ENCODE results near the gene TNFSF8. TPM values are rescaled to one million over a fixed set of nuclear protein-coding genes. Genes with fewer than 3 reads are reported as not detected.

TNFSF8 gene
- total RNA-seq, 4 donors from 2014 or later = 0.29 to 0.76 TPM; not detected in 2

DNA sequence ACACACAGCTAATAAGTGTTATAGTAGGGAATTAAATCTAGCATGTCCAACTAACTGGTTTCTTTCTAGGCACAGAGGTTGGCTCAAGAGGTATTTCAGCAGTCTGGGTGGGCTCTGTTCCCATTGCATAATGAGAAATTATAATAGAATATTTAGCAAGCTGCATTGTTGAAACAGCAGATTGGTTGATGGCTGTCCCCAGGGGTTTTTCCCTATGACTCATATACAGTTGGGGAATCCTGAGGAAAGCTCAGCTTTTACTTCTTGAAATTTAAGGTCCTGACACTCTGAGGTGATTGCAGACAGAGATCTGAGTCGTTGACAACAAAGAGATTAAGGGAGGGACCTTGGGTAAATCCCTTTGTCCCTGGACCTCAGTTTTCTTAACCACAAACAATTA lies 38.3 kb upstream of the TNFSF8 start:
- intact Hi-C loops (cut with DNase I; ENCODE audit: low total_unique reads) = no loop called here

DNA sequence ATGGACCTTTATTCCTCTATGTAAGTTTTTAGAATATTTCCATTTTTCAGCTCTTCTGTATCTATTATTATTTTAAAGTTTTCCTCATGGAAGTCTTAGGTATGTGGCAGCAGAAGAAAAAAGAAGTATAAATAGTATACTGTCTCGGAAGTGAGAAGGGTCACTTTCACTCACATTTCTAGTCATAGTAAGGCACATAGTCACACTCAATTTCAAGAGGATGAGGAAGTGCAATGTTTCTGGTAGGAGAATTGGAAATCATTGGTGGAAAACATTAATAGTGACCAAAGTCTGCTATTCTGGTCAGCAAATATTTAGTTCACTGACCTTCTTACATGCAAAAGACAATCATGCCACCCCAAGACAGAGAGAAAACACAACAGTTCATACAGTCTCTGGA lies 35.2 kb upstream of the TNFSF8 start:
- TF ChIP-seq, protein P1, sequence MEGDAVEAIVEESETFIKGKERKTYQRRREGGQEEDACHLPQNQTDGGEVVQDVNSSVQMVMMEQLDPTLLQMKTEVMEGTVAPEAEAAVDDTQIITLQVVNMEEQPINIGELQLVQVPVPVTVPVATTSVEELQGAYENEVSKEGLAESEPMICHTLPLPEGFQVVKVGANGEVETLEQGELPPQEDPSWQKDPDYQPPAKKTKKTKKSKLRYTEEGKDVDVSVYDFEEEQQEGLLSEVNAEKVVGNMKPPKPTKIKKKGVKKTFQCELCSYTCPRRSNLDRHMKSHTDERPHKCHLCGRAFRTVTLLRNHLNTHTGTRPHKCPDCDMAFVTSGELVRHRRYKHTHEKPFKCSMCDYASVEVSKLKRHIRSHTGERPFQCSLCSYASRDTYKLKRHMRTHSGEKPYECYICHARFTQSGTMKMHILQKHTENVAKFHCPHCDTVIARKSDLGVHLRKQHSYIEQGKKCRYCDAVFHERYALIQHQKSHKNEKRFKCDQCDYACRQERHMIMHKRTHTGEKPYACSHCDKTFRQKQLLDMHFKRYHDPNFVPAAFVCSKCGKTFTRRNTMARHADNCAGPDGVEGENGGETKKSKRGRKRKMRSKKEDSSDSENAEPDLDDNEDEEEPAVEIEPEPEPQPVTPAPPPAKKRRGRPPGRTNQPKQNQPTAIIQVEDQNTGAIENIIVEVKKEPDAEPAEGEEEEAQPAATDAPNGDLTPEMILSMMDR (IDR thresholded peaks at IDR 0.05 in 4 of 5, conservative IDR thresholded peaks at IDR 0.05 in 1 of 5) = no peak
- Histone ChIP-seq H3K9me3 (no peaks in the 10 kb centered on the region), H3K4me1 (no peaks in the 10 kb centered on the region), H3K27me3 (no peaks in the 10 kb centered on the region), H3K36me3 (no peaks in the 10 kb centered on the region), H3K4me3 (no peak overlapping the region), H3K27ac (no peak overlapping the region)
- in situ Hi-C loops (cut with MboI; ENCODE audit: low sequenced_read_pairs in 4 of 4) (no loop called here), intact Hi-C loops (cut with DNase I; ENCODE audit: low total_unique reads) (no loop called here)
- DNase-seq (no peak), ATAC-seq (no peak)

More for the DNA sequence above, 38.3 kb upstream of the TNFSF8 start:
- DNase-seq (no peak), ATAC-seq (no peak)
- in situ Hi-C loops (cut with MboI; ENCODE audit: low sequenced_read_pairs in 4 of 4) = no loop called here
- TF ChIP-seq, protein P1 (IDR thresholded peaks at IDR 0.05 in 4 of 5, conservative IDR thresholded peaks at IDR 0.05 in 1 of 5) = no peak
- no peak for TF ChIP-seq POLR2A (IDR thresholded peaks at IDR 0.05)
- H3K27ac ChIP-seq = no peak overlapping the region
- H3K4me3 ChIP-seq = no peak overlapping the region
- H3K36me3 ChIP-seq = no peaks in the 10 kb centered on the region
- H3K9me3 ChIP-seq = no peaks in the 10 kb centered on the region
- H3K27me3 ChIP-seq = no peaks in the 10 kb centered on the region
- H3K4me1 ChIP-seq = no peaks in the 10 kb centered on the region

DNA sequence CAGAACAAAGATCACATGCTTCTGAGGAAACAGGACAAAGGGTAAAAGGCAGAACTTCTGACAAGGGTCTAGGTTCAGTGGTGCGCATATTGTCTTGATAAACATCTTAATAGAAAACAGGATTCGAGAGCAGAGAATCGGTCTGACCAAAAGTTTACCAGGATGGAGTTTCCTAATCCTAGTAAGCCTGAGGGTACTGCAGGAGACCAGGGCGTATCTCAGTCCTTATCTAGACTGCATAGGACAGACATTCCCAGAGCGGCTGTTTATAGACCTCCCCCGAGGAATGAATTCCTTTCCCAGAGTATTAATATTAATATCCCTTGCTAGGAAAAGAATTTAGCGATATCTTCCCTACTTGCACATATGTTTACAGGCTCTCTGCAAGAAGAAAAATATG lies 32.4 kb upstream of the TNFSF8 start:
- no peak for DNase-seq
- no peaks in the 10 kb centered on the region for H3K27me3 ChIP-seq
- no peak overlapping the region for H3K27ac ChIP-seq
- H3K4me1 ChIP-seq = no peaks in the 10 kb centered on the region
- no peak overlapping the region for H3K4me3 ChIP-seq
- TF ChIP-seq, protein P1 (IDR thresholded peaks at IDR 0.05 in 4 of 5, conservative IDR thresholded peaks at IDR 0.05 in 1 of 5) = no peak
- TF ChIP-seq POLR2A (IDR thresholded peaks at IDR 0.05) = no peak
- H3K9me3 ChIP-seq = no peaks in the 10 kb centered on the region
- in situ Hi-C loops (cut with MboI; ENCODE audit: low sequenced_read_pairs in 4 of 4) = no loop called here
- intact Hi-C loops (cut with DNase I; ENCODE audit: low total_unique reads) = no loop called here
- H3K36me3 ChIP-seq = no peaks in the 10 kb centered on the region
- ATAC-seq = no peak

DNA sequence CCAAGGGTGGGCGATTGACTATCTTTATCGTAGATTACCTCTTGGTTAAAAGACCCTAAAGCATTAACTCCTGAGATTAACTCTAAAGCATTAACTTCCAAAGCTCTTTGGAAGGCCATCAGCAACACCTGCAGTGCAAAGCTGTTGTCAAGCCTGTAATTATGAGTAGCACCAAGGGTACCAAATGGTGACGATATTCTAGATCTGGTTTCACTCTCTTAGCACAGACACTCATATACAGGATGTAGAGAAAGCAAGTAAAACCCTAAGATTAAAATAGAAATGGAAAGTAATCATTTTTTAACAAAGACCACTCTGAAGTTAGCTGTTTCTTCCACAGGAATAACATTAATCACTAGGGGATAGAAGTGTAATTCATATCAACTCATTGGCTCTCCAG lies 29.9 kb upstream of the TNFSF8 start:
- ATAC-seq (no peak), DNase-seq (no peak)
- no peaks in the 10 kb centered on the region for H3K9me3 ChIP-seq
- no peaks in the 10 kb centered on the region for H3K4me1 ChIP-seq
- H3K36me3 ChIP-seq = no peaks in the 10 kb centered on the region
- no peak overlapping the region for H3K27ac ChIP-seq
- no peaks in the 10 kb centered on the region for H3K27me3 ChIP-seq
- in situ Hi-C loops (cut with MboI; ENCODE audit: low sequenced_read_pairs in 4 of 4) (no loop called here), intact Hi-C loops (cut with DNase I; ENCODE audit: low total_unique reads) (no loop called here)
- TF ChIP-seq, protein P1 (IDR thresholded peaks at IDR 0.05 in 4 of 5, conservative IDR thresholded peaks at IDR 0.05 in 1 of 5) = no peak
- TF ChIP-seq POLR2A (IDR thresholded peaks at IDR 0.05) = no peak
- H3K4me3 ChIP-seq = no peak overlapping the region

DNA sequence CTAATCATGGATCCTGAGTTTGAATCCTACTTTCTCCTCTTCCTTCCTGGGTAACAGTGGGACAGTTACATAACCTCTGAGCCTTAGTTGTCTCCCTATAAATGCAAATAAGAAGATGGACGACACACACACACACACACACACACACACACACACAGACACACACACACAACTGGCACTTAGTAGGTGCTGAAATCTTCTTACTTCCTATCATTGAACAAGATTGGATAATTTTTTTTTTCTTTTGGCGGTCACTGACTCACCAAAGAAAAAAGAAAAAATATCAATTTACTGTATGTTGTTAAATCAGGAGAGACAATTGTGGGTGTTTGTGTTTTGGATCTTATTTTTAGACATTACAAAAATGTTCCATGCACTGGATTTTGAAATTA lies 28.4 kb upstream of the TNFSF8 start:
- no peak for TF ChIP-seq POLR2A (IDR thresholded peaks at IDR 0.05)
- TF ChIP-seq, protein P1 (IDR thresholded peaks at IDR 0.05 in 4 of 5, conservative IDR thresholded peaks at IDR 0.05 in 1 of 5) = no peak
- intact Hi-C loops (cut with DNase I; ENCODE audit: low total_unique reads) = no loop called here
- no peaks in the 10 kb centered on the region for H3K36me3 ChIP-seq
- H3K9me3 ChIP-seq = no peaks in the 10 kb centered on the region
- no peak overlapping the region for H3K4me3 ChIP-seq
- no peak overlapping the region for H3K27ac ChIP-seq
- H3K27me3 ChIP-seq = no peaks in the 10 kb centered on the region
- no peak for ATAC-seq
- no peak for DNase-seq
- in situ Hi-C loops (cut with MboI; ENCODE audit: low sequenced_read_pairs in 4 of 4) = no loop called here
- no peaks in the 10 kb centered on the region for H3K4me1 ChIP-seq
